Panc1 (cell line): ENCODE measurements around the gene SEMA3B.
A peak's percentile ranks its signal among the peaks of the same experiment; 100 is the strongest.

Source experiments
- POLR2AphosphoS5 ChIP-seq: IDR thresholded peaks from 2 replicates; pipeline ENCODE4 v1.6.1; 2012; ENCODE audit warnings: mild to moderate bottlenecking, low read depth, low read length, moderate library complexity
- REST ChIP-seq, 2 experiments: IDR thresholded peaks; 2 replicates each; pipeline ENCODE4 v1.6.1; 2011 to 2012; ENCODE audit warnings: low read depth in 2 of 2, control low read depth in 1 of 2, low read length in 1 of 2, mild to moderate bottlenecking in 1 of 2, moderate library complexity in 1 of 2; ENCODE audit not compliant: insufficient read depth in 1 of 2
- SIN3A ChIP-seq: IDR thresholded peaks from 2 replicates; pipeline ENCODE4 v1.6.1; 2012; ENCODE audit warnings: low read depth, mild to moderate bottlenecking, low read length, moderate library complexity, borderline replicate concordance; ENCODE audit not compliant: insufficient read depth
- TCF7L2 ChIP-seq: IDR thresholded peaks from 2 replicates; pipeline ENCODE4 v1.6.1; 2011; ENCODE audit warnings: mild to moderate bottlenecking, low read depth, low read length, inconsistent platforms
- TF ChIP-seq, protein P1 (sequence below): fragments of 450-650 bp; IDR thresholded peaks from 2 replicates; pipeline ENCODE4 v1.5.1; 2017; ENCODE audit warnings: mild to moderate bottlenecking

GRCh38 chr3:50260027-50260941, 8.7 kb upstream of the SEMA3B start:
- TF ChIP-seq POLR2AphosphoS5 (peak; percentile 81), REST (IDR thresholded peaks at IDR 0.05; ENCODE audit: insufficient read depth in 1 of 2, low read depth in 2 of 2, low read length in 1 of 2) (no peak), SIN3A (peak; percentile 69; the same call in 1 of the 2 replicates), TCF7L2 (peak; percentile 98)
- TF ChIP-seq, protein P1, sequence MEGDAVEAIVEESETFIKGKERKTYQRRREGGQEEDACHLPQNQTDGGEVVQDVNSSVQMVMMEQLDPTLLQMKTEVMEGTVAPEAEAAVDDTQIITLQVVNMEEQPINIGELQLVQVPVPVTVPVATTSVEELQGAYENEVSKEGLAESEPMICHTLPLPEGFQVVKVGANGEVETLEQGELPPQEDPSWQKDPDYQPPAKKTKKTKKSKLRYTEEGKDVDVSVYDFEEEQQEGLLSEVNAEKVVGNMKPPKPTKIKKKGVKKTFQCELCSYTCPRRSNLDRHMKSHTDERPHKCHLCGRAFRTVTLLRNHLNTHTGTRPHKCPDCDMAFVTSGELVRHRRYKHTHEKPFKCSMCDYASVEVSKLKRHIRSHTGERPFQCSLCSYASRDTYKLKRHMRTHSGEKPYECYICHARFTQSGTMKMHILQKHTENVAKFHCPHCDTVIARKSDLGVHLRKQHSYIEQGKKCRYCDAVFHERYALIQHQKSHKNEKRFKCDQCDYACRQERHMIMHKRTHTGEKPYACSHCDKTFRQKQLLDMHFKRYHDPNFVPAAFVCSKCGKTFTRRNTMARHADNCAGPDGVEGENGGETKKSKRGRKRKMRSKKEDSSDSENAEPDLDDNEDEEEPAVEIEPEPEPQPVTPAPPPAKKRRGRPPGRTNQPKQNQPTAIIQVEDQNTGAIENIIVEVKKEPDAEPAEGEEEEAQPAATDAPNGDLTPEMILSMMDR = peak; percentile 97
